ENCODE measurements around the gene PTPRU. TPM values are rescaled to one million over a fixed set of nuclear protein-coding genes. Genes with fewer than 3 reads are reported as not detected.

The PTPRU gene
- total RNA-seq, 4 donors from 2014 or later = 5.6 to 9.7 (median 7.4) TPM

DNA sequence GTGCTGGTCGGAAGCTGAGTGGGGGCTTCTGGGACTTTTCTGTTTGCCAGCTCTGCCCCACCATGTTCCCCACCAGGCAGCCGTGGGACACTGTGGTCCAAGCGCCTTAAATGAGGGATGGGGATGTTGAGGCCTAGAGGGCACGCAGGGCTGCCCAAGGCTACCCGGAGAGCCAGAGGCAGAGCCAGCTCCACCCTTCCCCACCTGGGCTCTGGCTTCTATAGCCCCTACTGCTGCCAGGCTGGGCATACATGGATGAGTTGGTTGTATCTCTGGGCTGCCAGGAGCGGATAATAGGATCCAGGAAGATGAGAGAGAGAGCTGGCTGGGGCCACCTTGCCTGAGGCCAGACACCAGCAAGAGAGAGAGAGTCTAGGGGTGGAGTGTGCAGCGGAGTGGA, 49.4 kb downstream of the PTPRU start:
- H3K9me3 ChIP-seq = no peaks in the 10 kb centered on the region
- 89% methylated on average over 7 of the region's 7 CpGs; no CpG with 5 or more reads in 1 of the 2 donors for WGBS, 2 donors (ENCODE audit: low coverage in 1 of 2)
- intact Hi-C loops (cut with DNase I; ENCODE audit: low total_unique reads) (no loop called here), in situ Hi-C loops (cut with MboI; ENCODE audit: low pct_ligation_motif_present in 1 of 4, low pct_unique_long_range_greater_than_20kb in 1 of 4, low sequenced_read_pairs in 3 of 4) (no loop called here)
- H3K36me3 ChIP-seq = no peaks in the 10 kb centered on the region
- H3K4me1 ChIP-seq = no peaks in the 10 kb centered on the region
- no peak for DNase-seq
- no peak for TF ChIP-seq POLR2AphosphoS5 (IDR thresholded peaks at IDR 0.05)
- no peaks in the 10 kb centered on the region for H3K27me3 ChIP-seq
- H3K4me3 ChIP-seq = no peak overlapping the region
- no peak overlapping the region for H3K27ac ChIP-seq

DNA sequence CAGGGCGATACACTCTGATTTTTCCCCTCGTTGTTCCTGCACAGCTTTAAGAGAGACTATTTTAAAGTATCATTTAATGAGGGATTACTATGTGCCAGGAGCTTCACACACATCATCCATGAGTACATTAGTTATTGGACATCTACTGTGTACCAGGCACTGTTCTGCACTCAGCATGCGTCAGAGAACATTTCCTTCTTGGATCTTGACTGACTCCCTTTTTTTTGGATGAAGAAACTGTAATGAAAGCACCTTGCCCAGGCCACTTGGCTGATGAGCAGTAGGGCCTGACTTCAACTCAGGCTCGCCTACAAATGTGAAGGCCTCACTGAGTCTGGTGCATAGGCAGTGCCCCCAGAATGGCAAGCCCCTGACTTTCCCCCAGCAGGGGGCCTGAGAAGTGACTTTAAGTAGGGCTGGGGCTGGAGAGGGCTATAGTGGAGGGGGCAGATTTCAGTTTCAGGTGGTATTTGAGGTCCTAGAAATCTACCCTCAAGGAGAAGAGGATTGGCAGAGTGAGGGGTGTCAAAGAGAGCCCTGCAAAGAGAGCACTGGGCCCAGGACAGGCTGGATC, 50.0 kb downstream of the PTPRU start:
- Histone ChIP-seq H3K27ac (no peak overlapping the region), H3K4me3 (no peak overlapping the region), H3K36me3 (no peaks in the 10 kb centered on the region), H3K9me3 (no peaks in the 10 kb centered on the region), H3K27me3 (no peaks in the 10 kb centered on the region), H3K4me1 (no peaks in the 10 kb centered on the region)
- WGBS, 2 donors (ENCODE audit: low coverage in 1 of 2) = 89% methylated on average over 4 of the region's 4 CpGs; no CpG with 5 or more reads in 1 of the 2 donors
- intact Hi-C loops (cut with DNase I; ENCODE audit: low total_unique reads) = no loop called here
- TF ChIP-seq POLR2A (IDR thresholded peaks at IDR 0.05) = no peak
- no peak for DNase-seq
- in situ Hi-C loops (cut with MboI; ENCODE audit: low pct_ligation_motif_present in 1 of 4, low pct_unique_long_range_greater_than_20kb in 1 of 4, low sequenced_read_pairs in 3 of 4) = no loop called here

DNA sequence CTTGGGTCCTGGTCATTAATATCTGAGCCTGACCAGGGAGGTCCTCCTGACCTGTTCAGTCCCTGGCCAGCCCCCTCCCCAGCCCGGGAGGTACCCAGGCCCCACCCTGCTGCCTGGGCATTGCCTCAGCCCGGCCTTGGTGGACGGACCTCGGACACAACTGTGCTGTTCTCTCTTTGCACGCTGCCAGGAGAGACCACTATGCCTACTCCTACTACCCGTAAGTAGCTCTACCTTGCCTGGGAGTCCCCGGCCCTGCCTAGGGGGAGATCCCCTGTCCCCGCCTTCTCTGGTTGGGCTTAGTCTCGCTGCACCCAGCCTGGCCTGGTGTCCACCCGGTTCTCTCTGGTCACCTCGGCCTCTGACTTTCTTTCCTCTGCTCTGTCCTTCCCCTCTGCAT, 53.2 kb downstream of the PTPRU start:
- TF ChIP-seq POLR2AphosphoS5 (IDR thresholded peaks at IDR 0.05) (no peak), EP300 (IDR thresholded peaks at IDR 0.05; ENCODE audit: low read depth) (no peak), POLR2A (IDR thresholded peaks at IDR 0.05) (no peak)
- TF ChIP-seq, protein P1, sequence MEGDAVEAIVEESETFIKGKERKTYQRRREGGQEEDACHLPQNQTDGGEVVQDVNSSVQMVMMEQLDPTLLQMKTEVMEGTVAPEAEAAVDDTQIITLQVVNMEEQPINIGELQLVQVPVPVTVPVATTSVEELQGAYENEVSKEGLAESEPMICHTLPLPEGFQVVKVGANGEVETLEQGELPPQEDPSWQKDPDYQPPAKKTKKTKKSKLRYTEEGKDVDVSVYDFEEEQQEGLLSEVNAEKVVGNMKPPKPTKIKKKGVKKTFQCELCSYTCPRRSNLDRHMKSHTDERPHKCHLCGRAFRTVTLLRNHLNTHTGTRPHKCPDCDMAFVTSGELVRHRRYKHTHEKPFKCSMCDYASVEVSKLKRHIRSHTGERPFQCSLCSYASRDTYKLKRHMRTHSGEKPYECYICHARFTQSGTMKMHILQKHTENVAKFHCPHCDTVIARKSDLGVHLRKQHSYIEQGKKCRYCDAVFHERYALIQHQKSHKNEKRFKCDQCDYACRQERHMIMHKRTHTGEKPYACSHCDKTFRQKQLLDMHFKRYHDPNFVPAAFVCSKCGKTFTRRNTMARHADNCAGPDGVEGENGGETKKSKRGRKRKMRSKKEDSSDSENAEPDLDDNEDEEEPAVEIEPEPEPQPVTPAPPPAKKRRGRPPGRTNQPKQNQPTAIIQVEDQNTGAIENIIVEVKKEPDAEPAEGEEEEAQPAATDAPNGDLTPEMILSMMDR (IDR thresholded peaks at IDR 0.05) = no peak
- H3K4me1 ChIP-seq = no peaks in the 10 kb centered on the region
- intact Hi-C loops (cut with DNase I; ENCODE audit: low total_unique reads) = no loop called here
- H3K9me3 ChIP-seq = no peaks in the 10 kb centered on the region
- no peaks in the 10 kb centered on the region for H3K27me3 ChIP-seq
- no peak overlapping the region for H3K27ac ChIP-seq
- DNase-seq = no peak
- no peak overlapping the region for H3K4me3 ChIP-seq
- 90 to 97% methylated on average over 6 to 11 of the region's 11 CpGs for WGBS, 2 donors (ENCODE audit: low coverage in 1 of 2)
- H3K36me3 ChIP-seq = no peaks in the 10 kb centered on the region
- in situ Hi-C loops (cut with MboI; ENCODE audit: low pct_ligation_motif_present in 1 of 4, low pct_unique_long_range_greater_than_20kb in 1 of 4, low sequenced_read_pairs in 3 of 4) = no loop called here

DNA sequence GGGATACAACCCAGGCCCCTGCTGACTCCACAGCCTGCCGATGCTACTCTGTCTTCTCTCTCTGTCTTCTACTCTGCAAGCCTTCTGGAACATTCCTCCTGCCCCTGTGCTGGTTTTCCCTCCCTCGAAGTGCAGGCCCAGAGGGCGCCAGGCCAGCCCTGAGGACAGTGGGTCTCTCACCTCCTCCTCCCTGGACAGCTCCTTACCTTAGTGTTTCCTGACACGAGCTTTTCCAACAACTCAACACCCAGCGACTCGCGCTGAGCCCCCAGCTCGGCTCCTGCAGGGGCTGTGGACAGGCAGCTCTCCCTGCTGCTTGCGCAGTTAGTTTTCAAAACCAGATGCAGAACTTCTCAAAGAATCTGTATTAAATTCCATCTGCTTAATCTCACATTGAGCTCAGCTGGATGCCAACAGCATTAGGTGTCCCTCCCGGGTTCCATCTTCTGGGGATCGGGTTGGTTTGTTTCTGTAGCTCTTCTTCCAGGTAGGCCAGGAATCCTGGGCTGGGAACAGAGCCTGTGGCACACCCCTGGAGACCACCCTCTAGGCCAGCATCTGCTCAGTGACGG, 54.2 kb downstream of the PTPRU start:
- in situ Hi-C loops (cut with MboI; ENCODE audit: low pct_ligation_motif_present in 1 of 4, low pct_unique_long_range_greater_than_20kb in 1 of 4, low sequenced_read_pairs in 3 of 4) (no loop called here), intact Hi-C loops (cut with DNase I; ENCODE audit: low total_unique reads) (no loop called here)
- no peak overlapping the region for H3K27ac ChIP-seq
- no peaks in the 10 kb centered on the region for H3K4me1 ChIP-seq
- no peak overlapping the region for H3K4me3 ChIP-seq
- 81 to 86% methylated on average over 8 to 12 of the region's 12 CpGs for WGBS, 2 donors (ENCODE audit: low coverage in 1 of 2)
- no peaks in the 10 kb centered on the region for H3K36me3 ChIP-seq
- DNase-seq = no peak
- no peaks in the 10 kb centered on the region for H3K27me3 ChIP-seq
- no peak for TF ChIP-seq EP300 (IDR thresholded peaks at IDR 0.05; ENCODE audit: low read depth)
- TF ChIP-seq POLR2A (IDR thresholded peaks at IDR 0.05) = no peak
- TF ChIP-seq POLR2AphosphoS5 (IDR thresholded peaks at IDR 0.05) = no peak
- TF ChIP-seq, protein P1 (IDR thresholded peaks at IDR 0.05) = no peak
- H3K9me3 ChIP-seq = no peaks in the 10 kb centered on the region

DNA sequence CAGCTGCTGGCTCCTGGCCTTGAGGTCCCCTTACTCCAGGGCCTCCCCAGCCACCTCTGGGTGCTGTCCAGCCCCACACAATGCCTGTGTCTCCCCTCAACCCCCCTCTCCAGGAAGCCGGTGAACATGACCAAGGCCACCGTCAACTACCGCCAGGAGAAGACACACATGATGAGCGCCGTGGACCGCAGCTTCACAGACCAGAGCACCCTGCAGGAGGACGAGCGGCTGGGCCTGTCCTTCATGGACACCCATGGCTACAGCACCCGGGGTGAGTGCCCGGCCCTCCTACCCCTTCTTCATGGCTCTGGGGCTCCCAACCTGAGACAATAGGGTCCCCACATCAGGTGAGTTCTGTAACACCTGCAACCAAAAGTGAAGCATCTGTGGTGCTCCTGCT, 55.4 kb downstream of the PTPRU start:
- H3K36me3 ChIP-seq = no peaks in the 10 kb centered on the region
- H3K27me3 ChIP-seq = no peaks in the 10 kb centered on the region
- WGBS, 2 donors (ENCODE audit: low coverage in 1 of 2) = 95% methylated on average over 7 of the region's 10 CpGs; no CpG with 5 or more reads in 1 of the 2 donors
- no peaks in the 10 kb centered on the region for H3K4me1 ChIP-seq
- H3K27ac ChIP-seq = no peak overlapping the region
- TF ChIP-seq, protein P1 (IDR thresholded peaks at IDR 0.05) = no peak
- TF ChIP-seq POLR2A (IDR thresholded peaks at IDR 0.05) (no peak), EP300 (IDR thresholded peaks at IDR 0.05; ENCODE audit: low read depth) (no peak), POLR2AphosphoS5 (IDR thresholded peaks at IDR 0.05) (no peak)
- in situ Hi-C loops (cut with MboI; ENCODE audit: low pct_ligation_motif_present in 1 of 4, low pct_unique_long_range_greater_than_20kb in 1 of 4, low sequenced_read_pairs in 3 of 4) = no loop called here
- intact Hi-C loops (cut with DNase I; ENCODE audit: low total_unique reads) = no loop called here
- H3K4me3 ChIP-seq = no peak overlapping the region
- H3K9me3 ChIP-seq = no peaks in the 10 kb centered on the region
- DNase-seq = no peak

Measured in transverse colon (tissue), 4 donors.